ENCODE results near the gene CDK14.

The CDK14 gene

GRCh38 chr7:90584378-90584777 lies 11.7 kb upstream of the CDK14 start:
- H3K9ac ChIP-seq (ENCODE audit: low read depth, low read length), result no peak overlapping the region
- peaks cover 6% of the 10 kb centered on the region; the same call in 1 of the 2 replicates for H3K4me1 ChIP-seq (ENCODE audit: insufficient read depth, low read length)
- H3K36me3 ChIP-seq (ENCODE audit: insufficient read depth, low read length), result no peaks in the 10 kb centered on the region
- H3K9me3 ChIP-seq (ENCODE audit: control insufficient read depth, insufficient read depth, low read length), result no peaks in the 10 kb centered on the region

GRCh38 chr7:90586091-90586490 lies 10.0 kb upstream of the CDK14 start:
- H3K36me3 ChIP-seq (ENCODE audit: insufficient read depth, low read length), result no peaks in the 10 kb centered on the region
- no peak overlapping the region for H3K9ac ChIP-seq (ENCODE audit: low read depth, low read length)
- H3K9me3 ChIP-seq (ENCODE audit: control insufficient read depth, insufficient read depth, low read length), result no peaks in the 10 kb centered on the region
- H3K4me1 ChIP-seq (ENCODE audit: insufficient read depth, low read length), result no peaks in the 10 kb centered on the region

GRCh38 chr7:90587766-90588165 lies 8.4 kb upstream of the CDK14 start:
- Histone ChIP-seq H3K9ac (ENCODE audit: low read depth, low read length) (no peak overlapping the region), H3K36me3 (ENCODE audit: insufficient read depth, low read length) (no peaks in the 10 kb centered on the region), H3K9me3 (ENCODE audit: control insufficient read depth, insufficient read depth, low read length) (no peaks in the 10 kb centered on the region), H3K4me1 (ENCODE audit: insufficient read depth, low read length) (no peaks in the 10 kb centered on the region)

GRCh38 chr7:90592033-90592432 lies 4.1 kb upstream of the CDK14 start:
- Histone ChIP-seq H3K4me1 (ENCODE audit: insufficient read depth, low read length) (no peaks in the 10 kb centered on the region; the same call in 1 of the 2 replicates), H3K36me3 (ENCODE audit: insufficient read depth, low read length) (no peaks in the 10 kb centered on the region), H3K9me3 (ENCODE audit: control insufficient read depth, insufficient read depth, low read length) (peaks cover 2% of the 10 kb centered on the region; the same call in 1 of the 2 replicates), H3K9ac (ENCODE audit: low read depth, low read length) (no peak overlapping the region)

GRCh38 chr7:90593205-90593604 lies 2.9 kb upstream of the CDK14 start:
- H3K9ac ChIP-seq (ENCODE audit: low read depth, low read length), result no peak overlapping the region
- no peaks in the 10 kb centered on the region; the same call in 1 of the 2 replicates for H3K4me1 ChIP-seq (ENCODE audit: insufficient read depth, low read length)
- H3K36me3 ChIP-seq (ENCODE audit: insufficient read depth, low read length), result no peaks in the 10 kb centered on the region
- H3K9me3 ChIP-seq (ENCODE audit: control insufficient read depth, insufficient read depth, low read length), result peaks cover 2% of the 10 kb centered on the region; the same call in 1 of the 2 replicates

GRCh38 chr7:90594751-90595317 lies 1.3 kb upstream of the CDK14 start:
- H3K9me3 ChIP-seq (ENCODE audit: control insufficient read depth, insufficient read depth, low read length), result peaks cover 2% of the 10 kb centered on the region; the same call in 1 of the 2 replicates
- H3K36me3 ChIP-seq (ENCODE audit: insufficient read depth, low read length), result no peaks in the 10 kb centered on the region
- H3K4me1 ChIP-seq (ENCODE audit: insufficient read depth, low read length), result no peaks in the 10 kb centered on the region; the same call in 1 of the 2 replicates
- peak overlapping the region; percentile 69 for H3K9ac ChIP-seq (ENCODE audit: low read depth, low read length)

- peak overlapping the region; percentile 69 for H3K9ac ChIP-seq (ENCODE audit: low read depth, low read length)
- peaks cover 2% of the 10 kb centered on the region; the same call in 1 of the 2 replicates for H3K9me3 ChIP-seq (ENCODE audit: control insufficient read depth, insufficient read depth, low read length)
- H3K36me3 ChIP-seq (ENCODE audit: insufficient read depth, low read length), result no peaks in the 10 kb centered on the region
- H3K4me1 ChIP-seq (ENCODE audit: insufficient read depth, low read length), result no peaks in the 10 kb centered on the region; the same call in 1 of the 2 replicates
Measured at GRCh38 chr7:90595342-90595800, 750 bp upstream of the CDK14 start.

GRCh38 chr7:90596671-90597562 lies 796 bp downstream of the CDK14 start:
- Histone ChIP-seq H3K4me1 (ENCODE audit: insufficient read depth, low read length) (no peaks in the 10 kb centered on the region; the same call in none of the 2 replicates), H3K36me3 (ENCODE audit: insufficient read depth, low read length) (no peaks in the 10 kb centered on the region), H3K9me3 (ENCODE audit: control insufficient read depth, insufficient read depth, low read length) (peaks cover 2% of the 10 kb centered on the region; the same call in 1 of the 2 replicates), H3K9ac (ENCODE audit: low read depth, low read length) (peak overlapping the region; percentile 69)

GRCh38 chr7:90597563-90598253 lies 1.6 kb downstream of the CDK14 start:
- Histone ChIP-seq H3K9ac (ENCODE audit: low read depth, low read length) (peak overlapping the region; percentile 69), H3K9me3 (ENCODE audit: control insufficient read depth, insufficient read depth, low read length) (peaks cover 2% of the 10 kb centered on the region; the same call in 1 of the 2 replicates), H3K4me1 (ENCODE audit: insufficient read depth, low read length) (no peaks in the 10 kb centered on the region; the same call in none of the 2 replicates), H3K36me3 (ENCODE audit: insufficient read depth, low read length) (no peaks in the 10 kb centered on the region)

GRCh38 chr7:90599038-90599437 lies 2.9 kb downstream of the CDK14 start:
- Histone ChIP-seq H3K9ac (ENCODE audit: low read depth, low read length) (no peak overlapping the region), H3K36me3 (ENCODE audit: insufficient read depth, low read length) (no peaks in the 10 kb centered on the region), H3K4me1 (ENCODE audit: insufficient read depth, low read length) (no peaks in the 10 kb centered on the region; the same call in none of the 2 replicates), H3K9me3 (ENCODE audit: control insufficient read depth, insufficient read depth, low read length) (peaks cover 2% of the 10 kb centered on the region; the same call in 1 of the 2 replicates)

- Histone ChIP-seq H3K9ac (ENCODE audit: low read depth, low read length) (no peak overlapping the region), H3K4me1 (ENCODE audit: insufficient read depth, low read length) (no peaks in the 10 kb centered on the region; the same call in 1 of the 2 replicates), H3K9me3 (ENCODE audit: control insufficient read depth, insufficient read depth, low read length) (no peaks in the 10 kb centered on the region), H3K36me3 (ENCODE audit: insufficient read depth, low read length) (no peaks in the 10 kb centered on the region)
Measured at GRCh38 chr7:90599892-90600555, 3.9 kb downstream of the CDK14 start.

- Histone ChIP-seq H3K4me1 (ENCODE audit: insufficient read depth, low read length) (no peaks in the 10 kb centered on the region; the same call in 1 of the 2 replicates), H3K9me3 (ENCODE audit: control insufficient read depth, insufficient read depth, low read length) (no peaks in the 10 kb centered on the region), H3K9ac (ENCODE audit: low read depth, low read length) (no peak overlapping the region)
Measured at GRCh38 chr7:90602303-90602702, 6.2 kb downstream of the CDK14 start.

GRCh38 chr7:90603346-90603745 lies 7.2 kb downstream of the CDK14 start:
- no peaks in the 10 kb centered on the region for H3K9me3 ChIP-seq (ENCODE audit: control insufficient read depth, insufficient read depth, low read length)
- no peaks in the 10 kb centered on the region for H3K36me3 ChIP-seq (ENCODE audit: insufficient read depth, low read length)
- no peak overlapping the region for H3K9ac ChIP-seq (ENCODE audit: low read depth, low read length)
- H3K4me1 ChIP-seq (ENCODE audit: insufficient read depth, low read length), result no peaks in the 10 kb centered on the region; the same call in 1 of the 2 replicates

More at GRCh38 chr7:90602303-90602702, 6.2 kb downstream of the CDK14 start:
- H3K36me3 ChIP-seq (ENCODE audit: insufficient read depth, low read length), result no peaks in the 10 kb centered on the region

Data from ES-I3 (cell line).